ENCODE data around the gene GRIN2A.

GRCh38 chr16:10107081-10107480 is 75.1 kb downstream of the GRIN2A start:
- TF ChIP-seq CTCF (IDR thresholded peaks at IDR 0.05) (no peak), ZFX (IDR thresholded peaks at IDR 0.05; ENCODE audit: borderline replicate concordance) (no peak)
